Measurements from ENCODE around the gene UMAD1.

DNA sequence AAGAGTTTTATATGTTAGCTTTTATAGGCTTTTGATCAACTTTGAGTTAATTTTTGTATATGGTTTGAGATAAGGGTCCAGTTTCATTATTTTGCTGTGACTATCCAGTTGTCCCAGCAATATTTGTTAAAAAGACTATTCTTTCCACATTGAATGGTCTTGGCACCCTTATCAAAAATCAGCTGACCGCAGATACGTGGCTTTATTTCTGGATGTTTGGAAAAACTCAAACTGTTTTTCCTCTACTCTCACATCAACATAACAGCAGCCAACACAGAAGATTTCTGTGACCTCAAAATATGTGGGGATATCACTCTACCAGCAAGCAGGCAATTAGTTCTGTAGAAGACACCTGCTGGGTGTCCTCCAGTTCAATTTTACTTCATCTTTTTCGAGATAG, 211.4 kb downstream of the UMAD1 start:
- TF ChIP-seq, protein P1, sequence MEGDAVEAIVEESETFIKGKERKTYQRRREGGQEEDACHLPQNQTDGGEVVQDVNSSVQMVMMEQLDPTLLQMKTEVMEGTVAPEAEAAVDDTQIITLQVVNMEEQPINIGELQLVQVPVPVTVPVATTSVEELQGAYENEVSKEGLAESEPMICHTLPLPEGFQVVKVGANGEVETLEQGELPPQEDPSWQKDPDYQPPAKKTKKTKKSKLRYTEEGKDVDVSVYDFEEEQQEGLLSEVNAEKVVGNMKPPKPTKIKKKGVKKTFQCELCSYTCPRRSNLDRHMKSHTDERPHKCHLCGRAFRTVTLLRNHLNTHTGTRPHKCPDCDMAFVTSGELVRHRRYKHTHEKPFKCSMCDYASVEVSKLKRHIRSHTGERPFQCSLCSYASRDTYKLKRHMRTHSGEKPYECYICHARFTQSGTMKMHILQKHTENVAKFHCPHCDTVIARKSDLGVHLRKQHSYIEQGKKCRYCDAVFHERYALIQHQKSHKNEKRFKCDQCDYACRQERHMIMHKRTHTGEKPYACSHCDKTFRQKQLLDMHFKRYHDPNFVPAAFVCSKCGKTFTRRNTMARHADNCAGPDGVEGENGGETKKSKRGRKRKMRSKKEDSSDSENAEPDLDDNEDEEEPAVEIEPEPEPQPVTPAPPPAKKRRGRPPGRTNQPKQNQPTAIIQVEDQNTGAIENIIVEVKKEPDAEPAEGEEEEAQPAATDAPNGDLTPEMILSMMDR (IDR thresholded peaks at IDR 0.05) = no peak
- TF ChIP-seq POLR2A (IDR thresholded peaks at IDR 0.05) = no peak
